ENCODE measurements around the gene LYZL2. TPM values are rescaled to one million over a fixed set of nuclear protein-coding genes. Genes with fewer than 3 reads are reported as not detected.

Gene LYZL2
- total and polyA plus RNA-seq, 3 experiments from 2014 or later = not detected

DNA sequence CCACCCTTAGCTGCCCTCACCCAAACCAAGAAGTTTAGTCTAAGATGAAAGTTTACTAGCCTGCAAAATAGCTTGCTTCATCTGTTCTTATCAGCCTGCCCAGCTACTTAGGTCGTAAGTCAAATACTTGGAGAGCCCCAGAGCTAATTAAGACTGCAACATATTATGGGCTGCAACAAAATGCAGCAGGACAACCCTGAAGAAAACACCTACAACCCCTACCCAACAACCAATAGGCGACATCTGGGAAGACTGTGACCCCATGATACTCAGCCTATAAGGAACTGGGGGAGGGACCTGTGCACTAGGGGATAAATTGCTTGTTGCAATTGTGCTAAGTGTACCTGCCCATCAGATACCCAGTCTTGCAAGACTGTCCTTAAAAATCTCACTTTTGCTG is 64.1 kb downstream of the LYZL2 start:
- H3K36me3 Mint-ChIP-seq = peaks cover 0 to 4% (median 0%) of the 10 kb centered on the region in 3 donors
- Histone ChIP-seq H3K4me1 (ENCODE audit: insufficient read depth, low read length) (no peaks in the 10 kb centered on the region), H3K27me3 (ENCODE audit: insufficient read depth, low read length, poor library complexity, severe bottlenecking) (no peaks in the 10 kb centered on the region), H3K9me3 (ENCODE audit: low read length) (no peaks in the 10 kb centered on the region), H3K36me3 (ENCODE audit: insufficient read depth, low read length) (no peaks in the 10 kb centered on the region), H3K4me3 (ENCODE audit: low read length) (no peak overlapping the region), H3K27ac (ENCODE audit: low read depth, low read length) (no peak overlapping the region)
- ChIA-PET CTCF (interaction anchor here (0.7 to 0.9 kb wide), 3 partner anchors 25 to 206 kb away, joined by 3 read pairs; no protein-coding TSS in a partner anchor), POLR2A (no interaction called here)
- H3K9me3 Mint-ChIP-seq = no peaks in the 10 kb centered on the region
- DNase-seq = no peak
- H3K27ac Mint-ChIP-seq = no peak overlapping the region
- H3K4me1 Mint-ChIP-seq = no peaks in the 10 kb centered on the region
- H3K27me3 Mint-ChIP-seq = peaks cover 21 to 33% of the 10 kb centered on the region in 2 donors
- no peak overlapping the region for H3K4me3 Mint-ChIP-seq

DNA sequence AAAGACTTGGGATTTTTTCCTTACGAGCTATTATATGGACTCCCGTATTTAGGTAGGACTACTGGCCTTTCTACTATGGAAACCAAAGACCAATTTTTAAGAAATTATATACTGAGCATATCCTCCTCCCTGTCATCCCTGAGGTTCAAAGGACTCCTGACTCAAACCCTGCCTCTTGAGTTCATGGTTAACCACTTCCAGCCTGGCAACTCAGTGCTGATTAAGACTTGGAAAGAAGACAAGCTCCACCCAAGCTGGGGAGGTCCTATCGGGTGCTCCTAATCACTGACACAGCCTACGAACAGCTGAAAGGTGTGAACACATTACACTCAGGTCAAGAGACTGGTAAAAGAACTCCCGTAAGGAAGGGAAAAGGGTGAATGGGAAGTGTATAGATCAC is 66.8 kb downstream of the LYZL2 start:
- Histone ChIP-seq H3K27ac (ENCODE audit: low read depth, low read length) (no peak overlapping the region), H3K27me3 (ENCODE audit: insufficient read depth, low read length, poor library complexity, severe bottlenecking) (no peaks in the 10 kb centered on the region), H3K9me3 (ENCODE audit: low read length) (no peaks in the 10 kb centered on the region), H3K36me3 (ENCODE audit: insufficient read depth, low read length) (no peaks in the 10 kb centered on the region), H3K4me1 (ENCODE audit: insufficient read depth, low read length) (no peaks in the 10 kb centered on the region), H3K4me3 (ENCODE audit: low read length) (no peak overlapping the region)
- Mint-ChIP-seq H3K9me3 (no peaks in the 10 kb centered on the region), H3K27ac (no peak overlapping the region), H3K4me3 (no peak overlapping the region), H3K4me1 (no peaks in the 10 kb centered on the region), H3K27me3 (peaks cover 18 to 19% of the 10 kb centered on the region in 2 donors), H3K36me3 (no peaks in the 10 kb centered on the region)
- ChIA-PET POLR2A (interaction anchor here (0.5 kb wide), 1 partner anchor 39 kb away, joined by 5 read pairs; no protein-coding TSS in a partner anchor), CTCF (interaction anchor here (0.8 to 1.9 kb wide), 2 partner anchors 28 to 51 kb away, joined by 3 to 5 read pairs; no protein-coding TSS in a partner anchor)
- no peak for DNase-seq

Other genes with a start within 250 kb of the LYZL2 start
- gene MAP3K8, start 195.6 kb downstream of the LYZL2 start, total RNA-seq = 10 to 100 TPM; 40.3 to 42.6 TPM
- gene MAP3K8, start 195.6 kb downstream of the LYZL2 start, polyA plus RNA-seq = 16.4 TPM

All from CD8-positive, alpha-beta memory T cell (primary cell).